Liver (tissue), 3 donors: ENCODE measurements around the gene SIL1.

Source experiments
- CTCF ChIP-seq: fragments of 150-350 bp; IDR thresholded peaks from 2 replicates; pipeline ENCODE4 v1.5.1; 2017; ENCODE audit warnings: improper control_type of control experiment, low read depth, low read length; ENCODE audit not compliant: missing input control
- MAX ChIP-seq: IDR thresholded peaks from 2 replicates; pipeline ENCODE4 v1.6.1; 2016; ENCODE audit warnings: antibody characterized with exemption
- TAF1 ChIP-seq: conservative IDR thresholded peaks from 2 replicates; pipeline ENCODE4 v1.6.1; 2016; ENCODE audit warnings: antibody characterized with exemption, mild to moderate bottlenecking
- YY1 ChIP-seq: IDR thresholded peaks from 2 replicates; pipeline ENCODE4 v1.6.1; 2016; ENCODE audit warnings: antibody characterized with exemption, mild to moderate bottlenecking
- ZBTB33 ChIP-seq: IDR thresholded peaks from 2 replicates; pipeline ENCODE4 v1.6.1; 2016; ENCODE audit warnings: antibody characterized with exemption
- donor health status: healthy.
- donor health status: healthy.

GRCh38 chr5:139082813-139083498, 115.2 kb downstream of the SIL1 start:
- TF ChIP-seq CTCF (no peak), ZBTB33 (no peak), YY1 (no peak), TAF1 (no peak), MAX (no peak)
